Keratinocyte (primary cell): Measurements from ENCODE around the gene C2orf76.

ENCODE experiments used
- CTCF ChIP-seq, 3 experiments: IDR thresholded peaks in 1 of 3; conservative IDR thresholded peaks in 1 of 3; optimal IDR thresholded peaks in 1 of 3; 2 replicates in 2 of 3; 3 replicates in 1 of 3; pipeline versions ENCODE3 to v1.5.1; 2011; ENCODE audit warnings: low read length in 3 of 3, mild to moderate bottlenecking in 3 of 3, moderate library complexity in 2 of 3, control low read depth in 1 of 3, inconsistent platforms in 1 of 3; ENCODE audit not compliant: insufficient read depth in 2 of 3; ENCODE audit errors: extremely low read depth in 1 of 3
- EZH2 ChIP-seq: IDR thresholded peaks from one replicate; pipeline ENCODE4 v1.6.1; 2012; ENCODE audit warnings: inconsistent platforms, mild to moderate bottlenecking, low read length, moderate library complexity

- TF ChIP-seq CTCF (optimal IDR thresholded peaks at IDR 0.05 in 1 of 3, IDR thresholded peaks at IDR 0.05 in 1 of 3, conservative IDR thresholded peaks at IDR 0.05 in 1 of 3; ENCODE audit: extremely low read depth in 1 of 3, insufficient read depth in 2 of 3, low read length in 3 of 3) (no peak), EZH2 (no peak)
Observed at GRCh38 chr2:119349289-119349688, 17.3 kb downstream of the C2orf76 start.
